CD4-positive, alpha-beta T cell treated with Interleukin-1 beta for 1 hour (primary cell): ENCODE results near the gene EIF4E1B.

Experiments
- DNase-seq, 2 donors: peaks; one replicate each; pipeline ENCODE4 v3.0.0-alpha.2; 2020 to 2022

EIF4E1B gene

DNA sequence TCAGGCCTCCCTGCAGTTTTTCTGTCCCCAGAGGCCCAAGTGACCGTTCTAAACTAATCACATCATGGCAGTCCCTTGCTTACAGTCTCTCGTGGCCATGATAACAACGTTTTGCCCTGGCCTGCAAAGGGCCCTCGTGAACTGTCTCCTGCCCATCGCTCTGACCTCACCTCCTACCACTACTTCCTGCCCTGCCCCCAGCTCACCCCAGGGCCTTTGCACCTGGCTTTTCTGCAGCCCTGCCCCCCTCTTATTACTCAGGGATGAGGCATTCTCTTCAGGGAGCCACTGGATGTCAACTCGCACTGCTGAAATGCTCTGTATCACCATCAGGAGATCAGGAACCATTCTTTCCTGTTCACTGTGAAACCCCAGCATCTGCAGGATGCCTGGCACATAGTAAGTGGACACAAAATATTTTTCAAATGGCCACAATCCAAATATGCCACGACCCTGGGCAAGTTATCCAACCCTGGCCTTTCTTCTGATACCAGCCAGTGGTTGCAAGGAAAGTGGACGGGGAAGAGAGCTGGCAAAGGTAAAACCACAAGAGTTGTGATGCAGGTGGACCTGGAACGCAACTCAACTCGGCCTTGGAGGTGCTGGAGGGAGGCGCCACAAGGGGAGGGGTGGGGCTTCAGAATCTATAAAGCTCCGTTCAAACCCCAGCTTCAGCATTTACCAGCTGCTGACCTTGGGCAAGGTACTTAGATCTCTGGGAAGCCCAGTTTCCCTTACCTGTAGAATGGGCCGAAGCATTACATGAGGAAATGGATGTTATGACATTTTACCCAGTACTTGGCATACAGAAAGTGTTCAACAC, 1.9 kb upstream of the EIF4E1B start:
- DNase-seq: no peak

DNA sequence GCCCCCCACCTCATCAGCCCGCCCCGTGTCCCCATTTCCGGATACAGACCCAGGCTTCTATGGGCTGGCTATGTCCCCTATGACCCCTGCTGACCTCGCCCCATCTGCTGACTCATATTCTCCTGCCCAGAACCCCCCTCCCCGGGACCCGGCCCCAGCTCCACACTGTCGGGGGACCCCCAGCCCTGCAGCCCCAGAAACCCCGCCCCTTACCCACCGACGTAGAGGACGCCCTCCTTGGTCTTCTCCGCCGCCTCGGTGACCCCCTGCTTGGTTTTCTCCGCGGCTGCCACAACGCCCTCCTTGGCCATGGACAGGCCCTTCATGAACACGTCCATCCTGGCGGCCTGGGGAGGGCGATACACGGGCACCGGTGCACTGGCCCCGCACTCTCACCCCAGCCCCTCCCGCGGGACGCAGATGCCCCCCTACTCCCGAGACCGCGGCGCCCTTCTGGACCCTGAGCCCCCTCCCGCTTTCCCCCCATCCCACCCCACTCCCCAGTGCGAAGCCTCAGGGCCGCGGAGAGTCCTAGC, 1.1 kb upstream of the EIF4E1B start:
- no peak for DNase-seq

DNA sequence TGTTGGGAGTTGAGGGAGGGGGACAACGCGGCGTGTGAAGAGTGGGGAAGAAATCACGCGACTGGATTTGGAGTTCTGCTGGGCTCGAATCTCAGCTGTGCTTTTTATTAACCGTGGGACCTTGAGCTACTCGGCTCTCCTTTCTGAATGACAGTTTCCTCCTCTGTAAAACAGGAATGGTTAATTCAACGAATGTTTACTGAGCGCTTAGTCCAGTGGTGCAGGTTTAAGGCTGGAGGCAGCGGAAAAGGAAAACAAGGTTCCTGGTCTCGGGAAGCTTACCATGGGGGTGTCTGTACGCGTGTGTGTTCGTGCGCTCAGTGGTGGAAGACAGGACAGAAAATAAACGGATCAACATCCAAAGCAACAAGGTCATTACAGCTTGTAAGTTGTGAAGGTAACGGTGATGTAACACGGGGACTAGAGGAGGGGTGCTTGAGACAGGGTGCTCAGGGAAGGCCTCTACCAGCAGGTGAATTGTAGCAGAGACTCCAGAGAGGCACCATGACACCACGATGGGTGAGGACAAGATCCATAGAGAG, 277 bp downstream of the EIF4E1B start:
- DNase-seq: no peak

DNA sequence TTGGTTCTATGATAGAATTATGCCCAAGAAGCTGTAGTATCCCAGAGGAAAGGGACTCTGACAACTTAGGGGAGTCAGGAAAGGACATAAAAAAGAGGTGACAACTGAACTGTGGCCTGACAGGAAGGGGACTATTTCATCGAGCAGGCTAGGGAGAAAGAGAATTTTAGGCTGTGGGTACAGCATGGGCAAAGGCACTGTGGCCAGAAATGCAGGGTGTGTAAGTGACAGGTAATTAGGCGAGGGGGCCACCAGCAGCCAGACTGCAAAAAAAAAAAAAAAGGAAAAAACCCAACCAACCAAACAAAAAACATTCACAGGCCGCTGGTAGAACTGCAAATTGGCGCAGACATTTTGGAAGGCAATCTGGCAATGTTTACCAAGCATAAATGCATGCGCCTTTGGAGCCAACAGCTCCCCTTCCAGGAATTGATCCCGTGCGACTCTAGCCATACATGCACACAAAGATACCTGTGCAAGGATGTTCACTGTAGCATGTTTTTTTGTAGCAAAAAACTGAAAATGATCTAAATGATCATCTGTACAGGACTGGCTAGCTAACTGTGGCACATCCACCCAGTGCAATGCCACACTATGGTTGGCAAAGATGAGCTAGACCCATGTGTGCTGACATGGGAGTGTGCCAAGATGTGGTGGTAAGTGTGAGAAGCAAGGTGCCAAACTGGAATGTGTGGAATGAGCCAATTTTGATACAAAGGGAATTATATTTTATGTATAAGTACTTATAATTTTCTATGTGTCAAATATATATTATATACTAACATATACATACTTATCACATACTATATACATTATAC, 1.1 kb downstream of the EIF4E1B start:
- no peak for DNase-seq

DNA sequence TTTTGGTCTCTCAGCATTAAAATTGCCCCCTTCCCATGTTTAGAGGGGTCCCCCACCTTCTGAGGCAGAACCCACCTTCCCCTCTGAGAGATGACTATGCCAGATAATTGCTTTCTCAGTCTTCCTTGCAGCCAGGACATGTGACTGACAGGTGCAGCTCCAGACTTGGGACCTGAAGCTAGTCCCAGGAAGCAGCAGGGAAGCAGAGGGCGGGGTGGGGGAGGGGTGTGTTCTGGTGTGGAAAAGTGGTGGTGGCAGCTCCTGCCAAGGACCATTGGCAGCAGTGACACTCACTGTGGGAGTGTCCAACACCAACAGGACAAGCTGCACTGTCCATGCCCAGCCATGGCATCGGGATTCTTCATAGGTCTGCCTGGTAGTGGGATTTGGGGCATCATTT, 2.3 kb downstream of the EIF4E1B start:
- DNase-seq: no peak

DNA sequence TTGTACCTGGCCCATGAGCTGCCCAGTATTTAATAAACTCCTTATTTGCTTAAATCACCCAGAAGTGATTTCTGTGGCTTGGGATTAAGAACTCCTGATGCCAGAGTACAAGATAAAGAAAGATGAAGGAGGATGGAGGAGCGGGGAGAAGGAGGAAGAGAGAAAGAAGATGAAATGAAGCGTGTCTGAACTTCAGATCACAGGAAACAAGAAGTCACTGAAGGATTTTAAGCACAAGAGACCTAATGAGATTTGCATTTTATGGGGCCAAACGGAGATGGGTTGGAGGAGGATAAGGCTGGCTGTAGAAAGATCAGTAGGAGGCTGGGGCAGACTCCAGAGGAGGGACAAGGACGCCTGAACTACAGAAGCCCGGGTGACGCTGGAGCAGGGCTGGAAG, 3.1 kb downstream of the EIF4E1B start:
- no peak for DNase-seq

DNA sequence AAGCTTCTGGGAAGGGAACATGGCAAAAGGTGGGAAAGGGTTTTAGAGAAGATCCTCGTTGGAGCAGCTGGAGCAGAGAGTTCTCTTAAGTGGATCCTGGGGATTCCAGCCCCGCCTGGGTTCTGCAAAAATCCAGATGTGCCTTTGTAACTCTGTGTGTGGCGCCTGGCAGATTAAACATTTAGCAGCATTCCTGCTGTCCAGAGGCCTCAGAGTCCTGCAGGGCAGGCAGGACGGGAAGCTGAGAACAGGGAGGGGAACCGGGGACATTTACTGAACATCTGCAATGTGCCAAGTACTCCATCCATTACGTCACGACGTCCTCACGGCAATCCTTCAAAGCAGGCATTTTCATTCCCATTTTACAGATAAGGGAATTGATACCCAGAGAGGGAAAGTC, 6.0 kb downstream of the EIF4E1B start:
- no peak for DNase-seq

DNA sequence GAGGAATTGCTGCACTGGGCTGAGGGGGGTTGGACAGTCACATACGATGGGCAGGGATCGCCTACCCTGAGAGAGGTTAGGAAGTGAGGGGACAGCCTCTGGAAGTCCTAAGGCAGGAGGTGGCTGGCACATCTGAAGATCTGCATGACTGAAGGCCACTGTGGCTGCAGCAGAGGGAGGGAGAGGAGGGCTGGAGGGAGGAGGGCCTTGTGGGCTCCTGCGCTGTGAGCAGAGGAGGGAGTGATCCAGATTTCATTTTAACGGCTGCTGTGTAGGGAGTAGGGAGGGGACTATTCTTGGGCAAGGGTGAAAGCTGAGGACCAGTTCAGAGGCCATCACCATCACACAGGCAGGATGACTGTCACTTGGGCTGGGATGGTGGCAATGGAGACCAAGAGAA, 7.1 kb downstream of the EIF4E1B start:
- DNase-seq: no peak

DNA sequence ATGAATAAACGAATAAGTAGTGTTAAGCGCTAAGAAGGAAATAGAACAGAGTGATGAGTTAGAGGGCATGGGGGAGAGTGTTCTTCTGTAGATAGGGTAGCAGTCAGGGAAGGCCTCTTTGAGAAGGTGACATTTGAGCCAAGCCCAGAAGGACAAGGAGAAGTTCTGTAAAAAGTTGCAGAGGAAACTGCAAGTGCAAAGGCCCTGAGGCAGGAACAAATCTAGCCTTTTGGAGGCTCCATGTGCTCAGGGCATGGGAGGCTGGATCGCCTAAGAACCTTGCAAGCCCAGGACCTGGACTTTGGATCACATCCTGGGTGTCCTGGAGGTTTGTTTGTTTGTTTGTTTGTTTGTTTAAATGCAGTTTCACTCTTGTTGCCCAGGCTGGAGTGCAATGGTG, 8.0 kb downstream of the EIF4E1B start:
- DNase-seq: no peak

DNA sequence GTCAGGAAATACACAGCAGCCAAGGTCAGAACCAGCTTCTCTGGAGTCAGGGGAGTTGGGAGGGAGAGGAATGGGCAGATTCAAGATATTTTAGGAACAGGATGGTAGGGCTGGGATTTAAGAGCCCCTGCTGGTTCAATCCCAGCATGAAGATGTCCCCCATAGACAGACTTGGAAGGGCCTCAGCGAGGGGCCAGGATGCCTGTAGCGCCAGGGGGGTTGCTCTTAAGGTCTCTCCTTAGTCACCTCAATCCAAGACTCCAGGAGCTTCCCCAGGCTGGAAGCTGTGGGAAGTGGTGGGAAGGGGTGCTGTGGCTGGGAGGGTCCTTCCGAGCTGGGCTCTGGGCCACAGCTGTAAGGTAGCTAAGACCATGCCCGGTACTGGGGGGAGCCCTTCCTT, 8.7 kb downstream of the EIF4E1B start:
- no peak for DNase-seq

DNA sequence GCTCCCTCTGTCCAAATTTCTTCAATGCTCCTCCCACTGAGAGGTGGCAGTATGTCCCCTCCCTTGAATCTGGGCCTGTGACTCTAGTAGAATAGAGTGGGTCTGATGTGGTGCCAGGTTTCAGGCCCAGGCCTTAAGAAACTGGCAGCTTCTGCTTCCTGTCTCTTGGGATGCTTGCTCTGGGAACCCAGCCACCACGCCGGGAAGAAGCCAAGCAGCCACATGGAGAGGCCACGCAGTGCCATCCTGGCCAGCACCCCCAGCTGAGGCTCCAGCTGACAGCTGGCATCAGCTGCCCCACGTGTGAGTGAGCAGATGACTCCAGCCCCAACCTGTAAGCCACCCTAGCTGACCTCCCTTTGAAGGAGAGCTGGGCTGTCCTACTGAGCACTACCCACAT, 9.5 kb downstream of the EIF4E1B start:
- DNase-seq: no peak

DNA sequence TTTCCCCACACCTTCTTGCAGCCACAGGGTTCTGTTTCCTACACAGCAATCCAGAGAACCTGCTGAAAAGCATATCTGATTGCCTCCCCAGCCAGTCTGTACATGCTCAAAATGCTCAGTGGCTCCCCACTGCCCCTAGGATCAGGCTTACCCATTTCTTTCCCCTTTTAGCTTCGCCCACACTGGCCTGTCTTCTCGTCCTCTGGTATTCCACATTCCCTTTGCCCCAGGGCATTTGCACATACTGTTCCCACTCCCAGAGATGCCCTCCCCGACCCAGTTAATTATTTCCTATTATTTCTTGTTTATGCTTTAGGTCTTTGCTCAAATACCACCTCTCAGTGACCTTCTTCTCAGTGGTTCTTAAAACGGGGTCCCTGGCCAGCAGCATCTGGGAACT, 10.1 kb downstream of the EIF4E1B start:
- no peak for DNase-seq

DNA sequence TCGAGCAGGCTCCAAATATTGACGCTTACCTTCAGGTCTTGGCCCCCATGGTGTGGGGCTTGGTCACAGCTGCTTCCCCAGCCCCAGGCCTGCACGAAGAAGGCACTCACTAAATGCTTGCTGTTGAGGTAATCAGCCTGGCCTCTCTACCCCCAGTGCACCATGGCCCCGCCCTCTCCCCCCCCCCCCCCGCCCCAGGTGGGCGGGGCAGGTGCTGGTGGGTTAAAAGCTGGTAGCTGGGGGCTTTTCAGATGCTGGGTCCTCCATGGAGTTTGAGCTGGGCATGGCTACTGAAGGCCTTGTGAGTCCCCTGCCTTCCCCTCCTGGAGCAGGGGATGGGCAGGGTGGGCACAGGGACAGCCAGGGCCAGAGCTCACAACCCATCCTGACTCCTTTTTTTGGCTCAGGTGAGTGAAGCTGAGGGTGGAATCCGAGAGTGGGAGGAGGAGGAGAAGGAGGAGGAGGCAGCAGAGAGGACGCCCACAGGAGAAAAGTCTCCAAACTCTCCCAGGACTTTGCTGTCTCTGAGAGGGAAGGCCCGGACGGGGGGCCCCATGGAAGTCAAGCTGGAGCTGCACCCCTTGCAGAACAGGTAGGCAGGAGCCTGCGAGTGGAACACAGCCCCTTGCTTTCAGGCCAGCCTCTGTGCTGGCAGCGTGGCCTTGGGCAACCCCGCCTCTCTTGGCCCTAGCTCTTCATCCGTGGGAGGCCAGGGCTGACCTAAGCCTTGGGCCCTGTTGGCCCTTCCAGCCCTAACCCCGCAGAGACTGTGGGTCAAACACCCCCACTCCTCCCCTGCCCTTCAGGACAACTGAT, 12.4 kb downstream of the EIF4E1B start:
- no peak for DNase-seq

DNA sequence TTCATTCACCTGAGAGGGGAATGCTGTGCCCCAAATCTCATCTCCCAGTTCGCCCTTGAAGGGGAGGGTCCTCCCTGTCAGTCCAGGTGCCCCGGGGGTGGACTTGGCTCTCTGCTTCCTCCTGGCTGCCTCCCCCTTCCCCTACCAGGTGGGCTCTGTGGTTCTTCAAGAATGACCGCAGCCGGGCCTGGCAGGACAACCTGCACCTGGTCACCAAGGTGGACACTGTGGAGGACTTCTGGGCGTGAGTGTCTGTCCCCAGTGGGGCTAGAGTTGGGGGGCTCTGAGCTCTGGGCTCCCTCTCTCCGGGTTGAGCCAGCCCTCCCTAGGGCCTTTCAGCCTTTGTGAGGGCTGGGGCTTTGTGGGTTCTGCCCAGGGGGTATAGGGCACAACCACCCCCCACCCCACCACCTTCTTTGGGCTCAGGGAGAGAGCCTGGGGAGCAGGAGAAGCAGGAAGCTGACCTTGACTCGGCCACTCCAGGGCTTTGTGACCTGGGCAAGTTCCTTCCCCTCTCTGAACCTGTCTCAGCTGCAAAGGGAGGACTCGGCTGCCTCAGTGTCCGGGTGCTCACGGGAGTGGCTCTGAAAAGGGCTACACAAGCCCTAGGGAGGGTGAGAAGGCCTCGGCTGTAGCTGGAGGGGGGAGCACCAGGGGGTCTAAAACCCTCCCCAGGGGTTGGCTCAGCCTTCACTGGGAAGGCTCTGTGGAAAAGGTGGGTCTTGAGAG, 13.2 kb downstream of the EIF4E1B start:
- no peak for DNase-seq

DNA sequence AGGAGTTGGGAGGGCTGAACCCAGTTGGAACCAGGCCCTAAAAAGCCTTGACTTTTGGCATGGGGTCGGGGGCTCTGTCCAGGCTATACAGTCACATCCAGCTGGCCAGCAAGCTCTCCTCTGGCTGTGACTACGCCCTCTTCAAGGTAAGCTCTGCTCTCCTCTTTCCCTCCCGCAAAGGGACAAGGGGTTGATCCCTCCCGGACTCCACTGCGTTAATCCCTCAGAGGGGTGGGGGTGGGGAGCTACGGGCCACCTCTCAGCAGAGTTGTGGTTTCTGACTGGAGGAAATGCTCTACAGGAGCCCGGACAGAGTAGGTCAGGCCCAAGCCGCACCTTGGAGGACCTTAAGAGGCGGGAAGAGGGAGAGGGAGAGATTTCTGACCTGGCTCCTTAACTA, 13.8 kb downstream of the EIF4E1B start:
- DNase-seq: no peak

DNA sequence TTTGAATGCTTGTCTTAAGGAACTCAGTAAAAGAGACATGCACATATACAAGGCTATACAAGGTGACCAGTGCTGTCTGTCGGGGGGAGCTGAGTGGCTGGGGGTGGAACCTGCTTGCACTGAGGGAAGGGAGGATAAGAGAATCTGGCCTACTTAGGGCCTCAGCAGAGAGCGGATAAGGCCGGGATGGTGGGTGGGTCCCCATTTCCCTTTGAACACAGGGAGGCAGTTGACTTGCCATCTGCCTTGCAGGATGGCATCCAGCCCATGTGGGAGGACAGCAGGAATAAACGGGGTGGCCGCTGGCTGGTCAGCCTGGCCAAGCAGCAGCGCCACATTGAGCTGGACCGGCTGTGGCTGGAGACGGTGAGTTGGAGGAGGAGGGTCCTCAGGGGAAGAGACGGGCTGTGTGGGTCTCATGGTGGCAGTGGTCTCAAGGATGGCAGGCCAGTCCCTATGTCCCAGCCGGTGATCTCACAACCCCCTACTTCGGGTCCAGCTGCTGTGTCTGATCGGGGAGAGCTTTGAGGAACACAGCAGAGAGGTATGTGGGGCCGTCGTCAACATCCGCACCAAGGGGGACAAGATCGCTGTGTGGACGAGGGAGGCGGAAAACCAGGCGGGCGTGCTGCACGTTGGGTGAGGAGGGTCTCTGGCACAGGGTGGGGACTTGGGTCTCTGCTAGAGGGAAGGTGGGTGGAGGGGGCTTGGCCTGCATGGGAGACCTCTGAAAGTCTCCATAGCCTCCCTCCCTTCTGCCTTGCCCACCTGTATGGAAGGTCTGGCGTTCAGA, 14.6 kb downstream of the EIF4E1B start:
- DNase-seq: no peak

DNA sequence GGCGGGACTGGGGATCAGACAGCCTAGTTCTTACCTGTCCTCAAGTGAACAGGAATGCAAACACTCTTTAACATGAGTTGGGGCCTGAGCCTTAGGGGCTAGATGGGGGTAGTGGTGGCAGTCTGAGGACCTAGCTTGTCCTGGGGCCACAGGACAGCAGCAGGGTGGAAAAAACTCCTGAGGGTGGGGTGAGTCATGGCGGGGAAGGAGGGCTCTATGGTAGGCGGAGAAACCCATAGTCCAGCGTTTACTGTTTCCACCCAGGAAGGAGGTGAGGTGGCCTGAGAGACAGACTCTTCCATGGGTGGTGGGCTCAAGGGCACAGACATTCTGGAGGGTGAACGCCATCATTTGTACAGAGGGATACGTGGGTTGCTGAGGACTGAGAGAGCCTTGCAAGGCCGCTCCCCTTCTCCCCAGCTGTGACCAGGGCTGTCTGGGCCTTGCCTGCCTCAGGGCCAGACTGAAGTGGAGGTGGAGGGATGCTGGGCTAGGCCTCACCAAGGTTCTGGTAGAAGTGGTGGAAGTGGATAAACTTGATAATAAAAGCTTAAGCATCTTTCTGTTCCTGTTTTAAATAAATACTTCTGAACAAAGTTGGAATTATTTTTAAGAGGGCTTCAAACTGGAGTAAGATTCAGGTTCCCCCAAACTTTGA, 15.7 kb downstream of the EIF4E1B start:
- no peak for DNase-seq

DNA sequence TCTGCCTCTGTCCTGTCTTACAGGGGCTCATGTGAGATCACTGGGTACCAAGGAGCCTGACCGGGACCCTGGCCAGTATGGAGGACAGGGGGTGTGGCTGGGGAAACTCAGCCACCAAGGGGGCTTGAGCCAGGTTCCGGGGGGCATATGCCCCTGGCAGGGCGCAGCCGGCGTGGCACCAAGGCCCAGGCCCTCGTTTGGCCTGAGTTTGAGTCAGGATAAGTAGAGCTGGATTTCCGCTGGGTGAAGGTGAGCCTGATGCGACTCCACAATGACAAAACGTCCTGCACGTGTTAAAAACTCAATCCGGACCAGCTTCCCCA, 16.2 kb downstream of the EIF4E1B start:
- no peak for DNase-seq

DNA sequence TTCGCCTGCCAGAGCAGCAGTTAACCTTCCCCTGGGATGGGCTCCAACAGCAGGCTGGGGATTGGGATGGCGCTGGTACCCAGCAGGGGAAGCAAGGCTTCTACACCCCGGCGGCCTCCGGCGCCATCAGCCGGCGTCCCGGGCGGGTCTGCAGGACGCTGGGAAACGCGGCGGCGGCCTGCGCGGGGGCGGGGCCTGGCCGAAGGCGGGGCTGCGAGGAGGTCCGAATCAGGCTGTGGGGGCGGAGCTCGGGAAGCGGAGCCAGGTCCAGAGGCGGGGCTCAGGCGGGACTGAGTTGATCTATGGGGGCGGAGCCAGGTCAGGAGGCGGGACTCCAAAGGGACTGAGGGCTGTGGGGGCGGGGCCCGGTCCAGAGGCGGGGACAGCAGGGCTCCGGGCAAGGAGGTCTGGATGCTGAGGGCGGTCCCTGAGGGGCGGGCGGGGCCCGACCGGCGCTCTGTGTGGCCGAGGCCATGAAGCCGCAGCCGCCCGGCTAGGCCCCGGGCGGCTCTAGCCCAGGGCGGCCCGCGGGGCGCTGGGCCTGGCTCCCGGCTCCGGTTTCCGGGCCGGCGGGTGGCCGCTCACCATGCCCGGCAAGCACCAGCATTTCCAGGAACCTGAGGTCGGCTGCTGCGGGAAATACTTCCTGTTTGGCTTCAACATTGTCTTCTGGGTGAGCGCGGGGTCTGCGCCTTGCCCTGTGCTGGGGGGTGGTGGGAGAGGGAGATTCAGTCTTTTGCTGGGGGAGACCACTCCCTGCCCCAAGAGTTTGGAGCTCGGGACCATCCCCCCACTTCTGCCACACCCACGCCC, 16.8 kb downstream of the EIF4E1B start, which contains the start of gene TSPAN17:
TSPAN17 (plus strand) TSS at position 455 of the 813 bp plus-strand sequence; CDS start at position 587, 132 bp downstream.
- DNase-seq: peak; percentile 99
